ENCODE measurements around the gene EVA1A.
"Not testable (repeated sequence)": the region's sequence is repeated elsewhere in the genome, so short reads cannot be mapped to it uniquely, and the experiment has no call there.

Gene EVA1A

GRCh38 chr2:75516378-75517360 lies 44.1 kb downstream of the EVA1A start:
- DNase-seq (ENCODE audit: low read depth), result no peak

- DNase-seq (ENCODE audit: low read depth), result no peak
Measured at GRCh38 chr2:75515584-75516368, 45.0 kb downstream of the EVA1A start.

GRCh38 chr2:75513616-75514170 lies 47.0 kb downstream of the EVA1A start:
- DNase-seq (ENCODE audit: low read depth), result no peak

DNA sequence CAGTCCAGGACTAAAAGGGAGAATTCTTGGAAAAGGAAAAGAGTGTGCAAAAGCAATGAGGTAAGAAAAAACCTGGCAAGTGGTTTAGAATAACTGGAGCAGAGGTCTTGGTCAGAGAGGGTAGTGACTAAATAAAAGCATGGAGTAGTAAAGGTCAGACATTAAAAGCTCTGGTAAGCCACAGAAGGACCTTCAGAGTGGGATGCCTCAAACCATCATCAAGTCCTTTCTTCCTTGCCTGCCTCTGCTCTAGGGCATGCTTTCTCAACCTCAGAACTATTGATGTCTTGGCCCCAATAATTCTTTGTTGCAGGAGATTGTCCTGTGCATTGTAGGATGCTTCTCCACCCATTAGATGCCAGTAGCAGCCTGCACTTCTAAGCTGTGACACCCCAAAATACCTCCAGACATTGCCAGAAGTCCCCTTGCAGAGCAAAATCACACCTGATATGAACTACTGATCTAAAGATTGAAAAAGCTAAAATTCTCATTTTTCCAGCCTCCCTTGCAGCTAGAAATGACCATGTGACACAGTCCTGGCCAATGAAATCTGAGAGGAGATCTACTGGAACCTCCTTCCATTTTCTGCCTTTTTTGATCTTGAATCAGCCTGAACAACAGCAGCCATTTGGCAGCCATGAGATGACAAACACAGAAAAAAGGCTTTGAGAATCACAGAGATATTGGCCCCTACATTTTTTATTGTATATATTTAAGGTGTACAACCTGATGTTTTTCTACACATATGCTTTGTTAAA lies 48.1 kb downstream of the EVA1A start:
- no peak for DNase-seq (ENCODE audit: low read depth)

DNA sequence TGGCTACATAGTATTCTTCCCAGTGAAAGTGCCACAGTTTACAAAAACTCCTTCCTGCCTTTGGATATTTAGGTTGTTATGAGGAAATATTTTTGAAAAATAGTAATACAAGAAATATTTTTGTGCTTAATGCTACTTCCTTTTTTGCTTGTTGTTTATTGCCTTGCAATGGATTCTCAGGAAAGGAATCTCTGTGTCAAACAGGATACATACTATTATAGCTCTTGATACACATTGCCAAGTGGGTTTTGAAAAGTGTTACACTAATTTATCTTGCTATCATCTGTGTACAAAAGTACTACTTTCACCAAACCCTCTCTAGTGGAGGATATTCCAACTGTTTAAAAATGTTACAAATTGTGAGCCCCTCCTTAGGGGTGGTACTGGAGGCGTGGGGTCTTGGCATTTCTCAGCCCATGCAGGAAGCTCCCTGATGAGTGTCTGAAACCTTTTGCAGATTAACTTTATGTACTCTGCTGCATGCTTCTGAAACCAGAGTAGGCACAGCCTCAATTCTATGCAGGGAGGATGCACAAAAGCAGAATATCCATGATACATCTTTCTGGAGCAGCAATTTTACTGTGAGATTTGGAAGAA lies 54.5 kb downstream of the EVA1A start:
- DNase-seq (ENCODE audit: low read depth), result no peak

DNA sequence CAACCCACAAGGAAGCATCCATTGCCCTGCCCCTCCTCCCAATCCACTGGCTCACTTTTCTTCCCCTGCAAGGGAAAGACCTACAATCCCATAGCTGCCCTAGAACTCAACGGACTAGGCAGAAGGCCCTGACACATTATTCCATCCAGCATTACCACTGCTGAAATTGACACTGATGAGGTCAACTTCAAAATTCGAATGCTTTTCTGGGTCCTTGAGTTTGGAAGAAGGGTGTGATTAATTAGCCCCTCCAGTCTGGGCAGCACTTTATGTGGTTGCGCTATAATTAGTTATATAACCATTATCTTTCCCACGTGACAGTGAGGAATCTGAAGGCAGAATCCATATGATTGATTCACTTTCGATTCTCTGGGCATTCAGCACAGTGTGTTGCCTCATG lies 55.7 kb downstream of the EVA1A start:
- no peak for DNase-seq (ENCODE audit: low read depth)

DNA sequence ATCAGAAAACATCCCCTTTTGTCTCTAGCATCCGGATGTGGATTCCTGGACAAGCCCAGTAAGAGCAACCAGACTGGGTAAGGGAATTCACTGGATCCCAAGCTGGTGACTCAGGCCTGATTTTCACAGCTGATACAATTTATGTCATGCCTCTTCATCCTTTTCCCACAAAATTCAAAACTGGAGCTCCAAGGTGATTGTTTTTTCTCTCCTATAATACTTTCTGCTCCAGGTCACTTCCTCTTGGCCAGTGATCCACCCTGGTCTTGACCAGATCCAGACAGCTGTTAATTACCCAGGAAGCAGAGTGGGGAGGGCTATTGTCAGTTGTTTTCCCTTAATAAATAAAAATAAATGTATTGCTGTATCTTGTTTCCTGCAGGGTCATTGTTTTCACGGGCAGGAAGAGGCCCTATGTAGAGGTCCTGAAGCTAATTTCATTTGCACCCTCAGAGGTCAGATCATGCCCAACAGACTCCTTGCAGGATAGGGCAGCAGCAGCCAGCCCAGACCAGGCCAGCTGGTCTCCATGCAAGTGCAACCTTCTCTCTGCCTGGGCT lies 57.6 kb downstream of the EVA1A start:
- DNase-seq (ENCODE audit: low read depth), result no peak

- no peak for DNase-seq (ENCODE audit: low read depth)
Measured at GRCh38 chr2:75500633-75501032, 60.1 kb downstream of the EVA1A start.

GRCh38 chr2:75499534-75499933 lies 61.2 kb downstream of the EVA1A start:
- no peak for DNase-seq (ENCODE audit: low read depth)

DNA sequence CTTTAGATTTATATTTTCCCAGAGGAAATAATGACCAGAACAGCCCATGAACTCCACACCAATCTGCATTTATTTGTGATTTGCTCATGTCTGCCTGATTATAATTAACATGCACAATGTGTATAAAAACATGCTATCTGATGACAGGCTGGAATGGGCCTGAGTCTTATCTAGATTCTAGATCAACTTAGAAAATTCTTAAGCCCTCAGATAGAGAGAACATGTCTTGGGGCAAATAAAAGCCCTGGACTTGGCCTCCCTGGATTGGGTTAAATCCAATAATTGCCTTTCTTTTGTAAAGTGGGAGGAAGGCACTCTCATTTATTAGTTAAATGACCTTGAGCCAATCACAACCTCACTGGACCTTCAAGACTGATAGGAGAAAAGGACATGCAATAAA lies 61.8 kb downstream of the EVA1A start:
- no peak for DNase-seq (ENCODE audit: low read depth)

DNA sequence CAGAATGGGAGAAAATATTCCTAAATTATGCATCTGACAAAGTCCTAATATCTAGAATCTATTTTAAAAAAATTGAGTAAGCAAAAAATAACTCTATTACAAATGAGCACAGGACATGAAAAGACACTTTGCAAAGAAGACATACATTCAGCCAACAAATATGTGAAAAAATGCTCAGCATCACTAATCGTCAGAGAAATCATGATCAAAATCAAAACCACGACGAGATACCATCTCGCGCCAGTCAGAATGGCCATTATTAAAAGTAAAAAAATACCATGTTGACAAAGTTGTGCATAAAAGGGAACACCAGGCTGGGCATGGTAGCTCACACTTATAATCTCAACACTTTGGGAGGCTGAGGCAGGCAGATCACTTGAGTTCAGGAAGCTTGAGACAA lies 63.5 kb downstream of the EVA1A start:
- DNase-seq (ENCODE audit: low read depth), result no peak

DNA sequence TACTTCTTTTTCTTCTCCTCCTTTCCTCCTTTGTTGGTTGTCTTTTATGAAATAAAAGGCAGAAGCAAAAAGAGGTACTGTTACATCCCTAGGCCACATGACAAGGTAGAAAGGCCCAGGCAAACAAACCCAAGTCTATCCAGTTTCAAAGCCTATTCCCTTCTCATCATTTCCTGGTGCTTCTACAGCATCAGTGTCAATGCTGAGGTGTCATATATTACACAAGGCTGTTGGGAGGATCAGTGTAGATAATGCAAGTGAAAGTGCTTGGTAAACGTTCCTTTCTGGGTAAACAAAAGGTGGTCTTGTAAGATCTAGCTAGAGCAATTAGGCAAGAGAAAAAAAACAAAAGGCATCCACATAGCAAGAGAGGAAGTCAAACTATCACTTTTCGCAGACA lies 64.9 kb downstream of the EVA1A start:
- no peak for DNase-seq (ENCODE audit: low read depth)

GRCh38 chr2:75494137-75494769 lies 66.5 kb downstream of the EVA1A start:
- DNase-seq (ENCODE audit: low read depth), result no peak

DNA sequence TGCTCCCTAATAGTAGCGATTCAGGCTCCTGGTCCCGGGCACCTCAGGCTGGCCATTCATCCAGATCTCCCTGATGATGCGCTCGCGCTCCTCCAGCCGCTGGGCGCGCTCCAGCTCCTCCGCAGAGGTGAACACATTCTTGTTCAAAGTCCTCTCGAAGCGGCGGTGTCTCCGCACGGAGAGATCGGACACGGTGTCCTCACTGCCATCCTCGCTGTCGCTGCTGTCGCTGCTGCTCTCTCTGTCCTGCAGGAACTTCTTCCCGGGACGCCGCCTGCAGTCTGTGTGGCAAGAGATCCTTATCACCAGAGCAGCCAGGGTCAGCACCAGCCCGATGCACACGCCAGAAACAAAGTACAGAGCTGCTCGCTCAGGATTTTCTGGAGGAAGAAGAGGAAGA lies 67.5 kb downstream of the EVA1A start:
- no peak for DNase-seq (ENCODE audit: low read depth)

DNA sequence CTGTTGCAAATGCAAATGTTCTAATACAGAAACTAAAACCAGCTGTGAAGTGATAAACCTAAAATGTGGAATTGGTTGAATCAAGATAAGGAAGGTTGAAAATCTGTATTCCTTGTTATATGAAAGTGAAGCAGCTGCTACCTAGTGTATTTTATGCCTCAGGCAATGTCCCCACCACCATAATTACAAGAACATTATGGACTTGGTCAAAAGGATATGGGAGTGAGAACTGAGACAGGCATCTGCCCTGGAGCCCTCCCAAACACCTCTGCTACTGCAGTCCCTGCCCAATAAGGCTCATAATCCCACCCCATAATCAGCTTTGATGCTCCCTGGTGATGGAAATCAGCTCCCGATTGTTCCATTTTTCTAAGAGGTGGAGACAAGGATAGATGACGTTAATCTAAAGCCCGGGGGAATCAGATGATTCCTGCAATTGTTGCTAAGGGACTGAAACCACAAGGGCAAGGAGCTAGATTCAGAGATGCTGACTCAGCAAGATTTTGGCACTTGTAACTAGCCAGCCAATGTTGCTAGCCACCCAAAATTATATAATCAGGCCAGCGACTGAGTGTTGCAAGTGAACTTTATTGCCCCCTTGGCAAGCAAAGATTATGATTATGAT lies 69.5 kb downstream of the EVA1A start:
- DNase-seq (ENCODE audit: low read depth), result no peak

DNA sequence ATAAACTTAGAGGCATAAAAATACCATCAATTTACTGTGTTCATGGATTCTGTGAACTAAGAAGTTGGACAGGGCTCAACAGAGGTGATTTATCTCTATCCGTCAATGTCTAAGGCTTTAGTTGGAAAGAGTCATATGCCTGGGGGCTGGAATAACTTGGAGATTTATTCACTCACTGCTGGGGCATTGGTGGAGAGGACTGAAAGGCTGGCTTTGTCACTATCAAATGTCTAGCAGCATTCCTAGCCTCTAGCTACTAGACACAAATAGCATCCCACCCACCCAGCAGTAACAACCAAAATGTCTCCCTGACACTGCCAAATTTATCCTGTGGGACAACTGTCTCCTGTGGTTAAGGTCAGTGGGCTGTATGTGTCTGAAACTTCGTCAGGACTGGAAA lies 71.0 kb downstream of the EVA1A start:
- no peak for DNase-seq (ENCODE audit: low read depth)

DNA sequence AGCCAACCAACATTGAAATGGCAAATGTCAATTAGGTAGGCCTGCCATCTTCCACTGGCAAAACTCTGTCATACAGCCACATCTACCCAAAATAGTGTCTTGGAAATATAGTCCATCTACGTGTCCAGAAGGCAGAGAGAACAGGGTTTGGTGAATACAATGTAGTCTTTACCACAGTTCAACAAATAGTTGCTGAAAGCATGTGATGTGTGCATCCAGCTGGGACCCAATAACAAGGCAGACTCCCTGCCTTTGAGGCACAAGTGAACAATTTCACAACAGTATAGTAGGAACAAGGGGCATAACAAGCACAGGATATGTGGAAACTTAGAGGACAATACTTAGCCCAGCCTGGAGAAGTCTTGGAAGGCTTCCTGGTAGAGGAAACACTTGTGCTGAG lies 72.6 kb downstream of the EVA1A start:
- no peak for DNase-seq (ENCODE audit: low read depth)

- not testable (repeated sequence) for DNase-seq (ENCODE audit: low read depth)
Measured at GRCh38 chr2:75486735-75487134, 74.0 kb downstream of the EVA1A start.

DNA sequence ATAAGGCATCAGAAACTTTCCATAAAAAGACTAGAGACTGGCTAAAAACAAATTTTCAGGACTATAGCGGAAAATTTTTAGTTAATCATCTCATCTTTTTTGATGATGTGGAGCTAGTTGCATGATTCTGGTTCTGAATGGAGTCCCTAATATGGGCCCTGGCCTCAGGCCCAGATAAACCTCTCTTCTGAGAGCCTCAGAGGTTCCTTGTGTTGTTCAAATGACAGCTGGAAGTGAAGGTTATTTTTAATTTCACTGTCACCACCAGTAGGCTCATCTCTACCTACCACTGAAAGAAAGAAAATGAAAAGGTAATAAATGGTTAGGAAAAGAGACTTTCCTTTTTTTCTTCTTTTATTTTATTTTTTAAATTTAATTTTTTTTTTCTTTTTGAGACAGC lies 75.9 kb downstream of the EVA1A start:
- DNase-seq (ENCODE audit: low read depth), result no peak

GRCh38 chr2:75483878-75484277 lies 76.9 kb downstream of the EVA1A start:
- DNase-seq (ENCODE audit: low read depth), result no peak
